22Rv1 (cell line): Measurements from ENCODE around the gene RALBP1.

Experiments
- CTCF ChIP-seq: fragments of 450-650 bp; IDR thresholded peaks from 2 replicates; pipeline ENCODE4 v1.5.1; 2017; ENCODE audit warnings: mild to moderate bottlenecking
- ZFX ChIP-seq: fragments of 450-650 bp; IDR thresholded peaks from 2 replicates; pipeline ENCODE4 v1.6.1; 2017; ENCODE audit warnings: antibody characterized with exemption, borderline replicate concordance

- TF ChIP-seq CTCF (no peak), ZFX (no peak)
Observed at GRCh38 chr18:9444549-9444948, 30.8 kb upstream of the RALBP1 start.
